HEK293T (cell line): ENCODE data around the gene PIR.

Experiments
- NFRKB ChIP-seq: fragments of 450-650 bp; IDR thresholded peaks from 2 replicates; pipeline ENCODE4 v1.6.1; 2016; ENCODE audit warnings: mild to moderate bottlenecking, moderate library complexity
- SP1 ChIP-seq: fragments of 450-650 bp; IDR thresholded peaks from 2 replicates; pipeline ENCODE4 v1.6.1; 2017
- ZNF384 ChIP-seq: fragments of 450-650 bp; IDR thresholded peaks from 2 replicates; pipeline ENCODE4 v1.6.1; 2016

GRCh38 chrX:15430584-15430983 is 62.5 kb downstream of the PIR start:
- TF ChIP-seq ZNF384 (no peak), SP1 (no peak), NFRKB (no peak)
